Measurements from ENCODE around the gene PCLAF. TPM values are rescaled to one million over a fixed set of nuclear protein-coding genes. Genes with fewer than 3 reads are reported as not detected.
"Not testable (repeated sequence)": the region's sequence is repeated elsewhere in the genome, so short reads cannot be mapped to it uniquely, and the experiment has no call there.

PCLAF gene
- total and polyA plus RNA-seq, 4 donors: 3.5 to 36.2 (median 6.0) TPM

DNA sequence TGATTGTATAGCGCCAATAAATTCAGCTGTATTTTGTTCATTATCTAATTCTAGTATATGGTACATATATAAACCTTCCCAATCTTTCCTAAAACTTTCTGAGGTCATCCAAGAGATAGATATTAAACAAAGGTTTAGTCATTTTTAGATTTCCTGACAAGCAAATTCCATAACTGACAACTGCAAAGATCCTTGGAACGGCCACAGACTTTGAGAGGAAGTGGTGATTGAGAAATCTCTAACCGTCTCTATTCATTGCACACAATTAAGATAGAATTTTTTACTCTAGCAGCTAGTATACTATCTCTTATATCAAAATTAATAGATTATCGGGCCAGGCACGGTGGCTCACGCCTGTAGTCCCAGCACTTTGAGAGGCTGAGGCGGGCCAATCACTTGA lies 30.0 kb downstream of the PCLAF start:
- TF ChIP-seq, protein P1, sequence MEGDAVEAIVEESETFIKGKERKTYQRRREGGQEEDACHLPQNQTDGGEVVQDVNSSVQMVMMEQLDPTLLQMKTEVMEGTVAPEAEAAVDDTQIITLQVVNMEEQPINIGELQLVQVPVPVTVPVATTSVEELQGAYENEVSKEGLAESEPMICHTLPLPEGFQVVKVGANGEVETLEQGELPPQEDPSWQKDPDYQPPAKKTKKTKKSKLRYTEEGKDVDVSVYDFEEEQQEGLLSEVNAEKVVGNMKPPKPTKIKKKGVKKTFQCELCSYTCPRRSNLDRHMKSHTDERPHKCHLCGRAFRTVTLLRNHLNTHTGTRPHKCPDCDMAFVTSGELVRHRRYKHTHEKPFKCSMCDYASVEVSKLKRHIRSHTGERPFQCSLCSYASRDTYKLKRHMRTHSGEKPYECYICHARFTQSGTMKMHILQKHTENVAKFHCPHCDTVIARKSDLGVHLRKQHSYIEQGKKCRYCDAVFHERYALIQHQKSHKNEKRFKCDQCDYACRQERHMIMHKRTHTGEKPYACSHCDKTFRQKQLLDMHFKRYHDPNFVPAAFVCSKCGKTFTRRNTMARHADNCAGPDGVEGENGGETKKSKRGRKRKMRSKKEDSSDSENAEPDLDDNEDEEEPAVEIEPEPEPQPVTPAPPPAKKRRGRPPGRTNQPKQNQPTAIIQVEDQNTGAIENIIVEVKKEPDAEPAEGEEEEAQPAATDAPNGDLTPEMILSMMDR (IDR thresholded peaks at IDR 0.05; ENCODE audit: control extremely low read depth, extremely low read depth): no peak

DNA sequence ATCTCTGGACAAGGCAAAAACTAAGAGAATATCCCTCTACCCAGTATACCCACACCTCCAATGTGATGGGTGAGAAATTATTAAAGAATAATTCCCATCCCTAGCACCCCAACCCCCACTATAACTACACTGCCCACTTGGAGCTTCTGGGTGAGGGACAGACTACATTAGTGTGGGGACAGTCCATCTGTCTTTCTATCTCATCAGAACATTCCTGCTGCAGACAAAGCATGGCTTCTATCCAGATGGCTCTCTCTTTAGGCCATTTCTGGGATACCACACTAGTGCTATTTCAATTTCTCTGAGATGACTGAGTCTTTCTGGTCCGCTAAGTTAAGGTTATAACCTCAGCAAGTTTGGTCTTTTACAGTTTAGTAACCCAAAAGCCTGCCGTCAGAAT lies 31.9 kb downstream of the PCLAF start:
- DNase-seq (no peak), ATAC-seq (ENCODE audit: insufficient read depth, low FRiP score) (no peak)
- no peaks in the 10 kb centered on the region for H3K27me3 ChIP-seq (ENCODE audit: control insufficient read depth in 3 of 3, insufficient read depth in 3 of 3, low read length in 2 of 3)
- peaks cover 0 to 6% (median 4%) of the 10 kb centered on the region in 4 donors for H3K36me3 ChIP-seq (ENCODE audit: control insufficient read depth in 4 of 4, insufficient read depth in 4 of 4, low read length in 4 of 4)
- H3K9me3 ChIP-seq (ENCODE audit: control insufficient read depth in 4 of 4, insufficient read depth in 3 of 4, low read length in 3 of 4): no peaks in the 10 kb centered on the region
- no peak overlapping the region for H3K4me3 ChIP-seq
- no peak overlapping the region for H3K27ac ChIP-seq (ENCODE audit: low read depth in 1 of 2, low read length in 1 of 2)
- TF ChIP-seq, protein P1 (IDR thresholded peaks at IDR 0.05; ENCODE audit: control extremely low read depth, extremely low read depth): no peak
- H3K4me1 ChIP-seq (ENCODE audit: control insufficient read depth in 5 of 5, insufficient read depth in 5 of 5, low read length in 5 of 5): peaks cover 0 to 10% (median 6%) of the 10 kb centered on the region in 5 donors
- no peak overlapping the region for H3K9ac ChIP-seq (ENCODE audit: insufficient read depth in 1 of 2, low read length in 2 of 2)
- 89 to 96% methylated on average over 2 of the region's 2 CpGs for WGBS, 2 donors

More for the DNA sequence above, 30.0 kb downstream of the PCLAF start:
- peaks cover 0 to 10% (median 0%) of the 10 kb centered on the region in 5 donors for H3K4me1 ChIP-seq (ENCODE audit: control insufficient read depth in 5 of 5, insufficient read depth in 5 of 5, low read length in 5 of 5)
- H3K4me3 ChIP-seq: no peak overlapping the region
- peak overlapping the region in 1 of 2 donors; percentile 7 for H3K9ac ChIP-seq (ENCODE audit: insufficient read depth in 1 of 2, low read length in 2 of 2)
- 48 to 68% methylated on average over 7 of the region's 7 CpGs for WGBS, 2 donors
- H3K27me3 ChIP-seq (ENCODE audit: control insufficient read depth in 3 of 3, insufficient read depth in 3 of 3, low read length in 2 of 3): no peaks in the 10 kb centered on the region
- H3K9me3 ChIP-seq (ENCODE audit: control insufficient read depth in 4 of 4, insufficient read depth in 3 of 4, low read length in 3 of 4): no peaks in the 10 kb centered on the region
- H3K36me3 ChIP-seq (ENCODE audit: control insufficient read depth in 4 of 4, insufficient read depth in 4 of 4, low read length in 4 of 4): peaks cover 0 to 6% (median 4%) of the 10 kb centered on the region in 4 donors
- H3K27ac ChIP-seq (ENCODE audit: low read depth in 1 of 2, low read length in 1 of 2): no peak overlapping the region
- ATAC-seq (ENCODE audit: insufficient read depth, low FRiP score) (no peak), DNase-seq (no peak)

DNA sequence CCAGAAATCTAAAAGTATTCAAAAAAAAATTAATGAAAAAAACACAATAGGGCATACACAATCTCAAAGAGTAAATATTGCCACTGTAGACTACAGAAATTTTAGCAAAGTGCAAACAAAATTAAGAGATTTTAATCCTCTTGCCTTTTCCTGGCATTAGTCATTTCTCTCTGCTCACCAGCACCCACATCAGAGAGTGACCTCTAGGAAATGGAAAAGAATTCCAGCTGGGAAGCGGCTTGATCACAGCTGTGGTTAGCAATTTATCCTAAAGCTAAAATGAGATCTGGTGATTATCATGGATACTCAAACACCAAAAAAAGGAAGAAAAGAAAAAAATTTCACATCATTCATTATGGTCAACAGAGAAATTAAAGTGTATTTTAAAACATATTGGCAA lies 32.8 kb downstream of the PCLAF start:
- TF ChIP-seq, protein P1 (IDR thresholded peaks at IDR 0.05; ENCODE audit: control extremely low read depth, extremely low read depth): no peak
- no peak overlapping the region for H3K27ac ChIP-seq (ENCODE audit: low read depth in 1 of 2, low read length in 1 of 2)
- H3K36me3 ChIP-seq (ENCODE audit: control insufficient read depth in 4 of 4, insufficient read depth in 4 of 4, low read length in 4 of 4): peaks cover 0 to 6% (median 4%) of the 10 kb centered on the region in 4 donors
- no peaks in the 10 kb centered on the region for H3K27me3 ChIP-seq (ENCODE audit: control insufficient read depth in 3 of 3, insufficient read depth in 3 of 3, low read length in 2 of 3)
- no peak for DNase-seq
- H3K9ac ChIP-seq (ENCODE audit: insufficient read depth in 1 of 2, low read length in 2 of 2): no peak overlapping the region
- peaks cover 0 to 20% (median 6%) of the 10 kb centered on the region in 5 donors for H3K4me1 ChIP-seq (ENCODE audit: control insufficient read depth in 5 of 5, insufficient read depth in 5 of 5, low read length in 5 of 5)
- ATAC-seq (ENCODE audit: insufficient read depth, low FRiP score): no peak
- no peak overlapping the region for H3K4me3 ChIP-seq
- 81 to 97% methylated on average over 1 of the region's 1 CpG for WGBS, 2 donors
- H3K9me3 ChIP-seq (ENCODE audit: control insufficient read depth in 4 of 4, insufficient read depth in 3 of 4, low read length in 3 of 4): no peaks in the 10 kb centered on the region

DNA sequence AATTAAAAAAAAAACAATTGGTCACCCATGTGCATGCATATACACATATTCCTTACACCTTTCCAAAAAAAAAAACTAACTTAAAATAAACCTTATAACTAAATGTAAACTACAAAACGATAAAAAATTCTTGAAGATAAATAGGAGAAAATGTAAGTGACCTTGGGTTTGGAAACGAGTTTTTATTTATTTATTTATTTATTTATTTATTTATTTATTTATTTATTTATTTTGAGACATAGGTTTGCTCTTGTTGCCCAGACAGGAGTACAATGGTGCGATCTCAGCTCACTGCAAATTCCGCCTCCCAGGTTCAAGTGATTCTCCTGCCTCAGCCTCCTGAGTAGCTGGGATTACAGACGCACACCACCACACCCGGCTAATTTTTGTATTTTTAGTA lies 35.0 kb downstream of the PCLAF start:
- not testable (repeated sequence) for H3K27me3 ChIP-seq (ENCODE audit: control insufficient read depth in 3 of 3, insufficient read depth in 3 of 3, low read length in 2 of 3); H3K9me3 ChIP-seq (ENCODE audit: control insufficient read depth in 4 of 4, insufficient read depth in 3 of 4, low read length in 3 of 4); DNase-seq; H3K4me3 ChIP-seq; ATAC-seq (ENCODE audit: insufficient read depth, low FRiP score); H3K9ac ChIP-seq (ENCODE audit: insufficient read depth in 1 of 2, low read length in 2 of 2); H3K27ac ChIP-seq (ENCODE audit: low read depth in 1 of 2, low read length in 1 of 2)
- Histone ChIP-seq H3K4me1 (ENCODE audit: control insufficient read depth in 5 of 5, insufficient read depth in 5 of 5, low read length in 5 of 5) (peaks cover 0 to 21% (median 6%) of the 10 kb centered on the region in 5 donors), H3K36me3 (ENCODE audit: control insufficient read depth in 4 of 4, insufficient read depth in 4 of 4, low read length in 4 of 4) (peaks cover 2 to 11% (median 7%) of the 10 kb centered on the region in 4 donors)
- WGBS, 2 donors: 95 to 96% methylated on average over 6 of the region's 6 CpGs
